Mesendoderm (in vitro differentiated cells): ENCODE data around the gene ELP4.

Source experiments
- DNase-seq: peaks from one replicate; pipeline ENCODE4 v3.0.0; 2013
- H2AK5ac ChIP-seq: 2 replicates; pipeline ENCODE4 v1.6.1; 2013; ENCODE audit warnings: low read length, inconsistent platforms
- H2BK120ac ChIP-seq: 2 replicates; pipeline ENCODE4 v1.6.1; 2013; ENCODE audit warnings: low read depth, mild to moderate bottlenecking, low read length, moderate library complexity, mixed read lengths
- H2BK15ac ChIP-seq: replicated peaks from 2 replicates; pipeline ENCODE4 v1.6.1; 2013; ENCODE audit warnings: low read depth, mild to moderate bottlenecking, moderate library complexity
- H2BK5ac ChIP-seq: 2 replicates; pipeline ENCODE4 v1.6.1; 2013; ENCODE audit warnings: low read length, inconsistent platforms
- H3K18ac ChIP-seq: 2 replicates; pipeline ENCODE4 v1.6.1; 2013; ENCODE audit warnings: mild to moderate bottlenecking, low read length, mixed read lengths
- H3K23ac ChIP-seq: one replicate; pipeline ENCODE4 v1.6.1; 2013; ENCODE audit warnings: low read length
- H3K27ac ChIP-seq: 2 replicates; pipeline ENCODE4 v1.5.1; 2013; ENCODE audit warnings: low read depth, mild to moderate bottlenecking, inconsistent platforms, low read length, moderate library complexity
- H3K27me3 ChIP-seq: 2 replicates; pipeline ENCODE4 v1.6.1; 2013; ENCODE audit warnings: low read length, control low read depth, mild to moderate bottlenecking, inconsistent platforms; ENCODE audit not compliant: insufficient read depth, poor library complexity
- H3K36me3 ChIP-seq: 2 replicates; pipeline ENCODE4 v1.6.1; 2013; ENCODE audit warnings: low read length, inconsistent platforms; ENCODE audit not compliant: control insufficient read depth, insufficient read depth
- H3K4ac ChIP-seq: one replicate; pipeline ENCODE4 v1.6.1; 2013; ENCODE audit warnings: low read depth, mild to moderate bottlenecking, low read length, moderate library complexity
- H3K4me1 ChIP-seq: 2 replicates; pipeline ENCODE4 v1.6.1; 2013; ENCODE audit warnings: low read depth, low read length, inconsistent platforms; ENCODE audit not compliant: control insufficient read depth
- H3K4me2 ChIP-seq: 2 replicates; pipeline ENCODE4 v1.6.1; 2013; ENCODE audit warnings: low read length
- H3K4me3 ChIP-seq: 2 replicates; pipeline ENCODE4 v1.5.1; 2013; ENCODE audit warnings: mild to moderate bottlenecking, low read length
- H3K56ac ChIP-seq: one replicate; pipeline ENCODE4 v1.6.1; 2013; ENCODE audit warnings: low read length
- H3K79me1 ChIP-seq: 2 replicates; pipeline ENCODE4 v1.6.1; 2013; ENCODE audit warnings: low read length, inconsistent platforms
- H3K79me2 ChIP-seq: 2 replicates; pipeline ENCODE4 v1.6.1; 2013; ENCODE audit warnings: mild to moderate bottlenecking, low read length; ENCODE audit not compliant: control insufficient read depth, insufficient read depth
- H3K9ac ChIP-seq: 2 replicates; pipeline ENCODE4 v1.6.1; 2013; ENCODE audit warnings: low read length, inconsistent platforms
- H4K5ac ChIP-seq: one replicate; pipeline ENCODE4 v1.6.1; 2013; ENCODE audit warnings: low read length
- H4K8ac ChIP-seq: one replicate; pipeline ENCODE4 v1.6.1; 2013; ENCODE audit warnings: low read depth, mild to moderate bottlenecking, control low read depth, low read length, moderate library complexity
- WGBS: extraction: QIAGEN DNeasy Blood & Tissue Kit; methylation state at CpG from one replicate; pipeline ENCODE4 v1.1.7; 2013; ENCODE audit warnings: low lambda C conversion rate, missing lambda C conversion rate; ENCODE audit not compliant: insufficient coverage; ENCODE audit errors: extremely low coverage; 5-methylcytosine and 5-hydroxymethylcytosine counted together

ELP4 gene

DNA sequence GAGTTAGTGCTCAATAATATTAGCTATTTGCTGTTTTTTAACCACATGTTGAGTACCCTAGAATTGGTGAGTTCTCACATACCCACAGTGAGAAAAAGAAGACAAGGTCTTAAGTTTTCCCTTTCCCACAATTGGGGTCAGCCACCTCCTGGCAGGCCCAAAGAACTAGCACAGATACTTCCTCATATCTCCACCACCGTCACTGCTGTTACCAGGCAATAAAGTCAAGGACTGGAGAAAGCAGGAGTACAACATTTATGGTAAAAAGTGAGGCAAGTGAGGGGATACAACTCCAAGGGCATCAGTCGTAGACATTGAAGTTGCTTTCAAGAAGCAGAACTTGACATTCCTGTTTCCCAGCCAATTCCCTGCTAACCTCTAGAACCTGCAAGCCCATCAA is 19.6 kb downstream of the ELP4 start:
- WGBS, result no CpG with 5 or more reads among the region's 2 CpGs
- DNase-seq, result no peak
- H2BK120ac ChIP-seq, result no peak overlapping the region
- no peak overlapping the region for H4K8ac ChIP-seq
- H3K9ac ChIP-seq, result no peak overlapping the region
- no peaks in the 10 kb centered on the region for H3K79me1 ChIP-seq
- no peaks in the 10 kb centered on the region for H3K79me2 ChIP-seq
- no peak overlapping the region for H3K23ac ChIP-seq
- H3K27ac ChIP-seq, result no peak overlapping the region
- H3K56ac ChIP-seq, result no peak overlapping the region
- H3K4ac ChIP-seq, result no peak overlapping the region
- H3K4me1 ChIP-seq, result no peaks in the 10 kb centered on the region
- no peak overlapping the region for H2BK15ac ChIP-seq
- no peak overlapping the region for H2AK5ac ChIP-seq
- no peaks in the 10 kb centered on the region for H3K36me3 ChIP-seq
- H2BK5ac ChIP-seq, result no peak overlapping the region
- H3K27me3 ChIP-seq, result no peaks in the 10 kb centered on the region
- H3K4me2 ChIP-seq, result no peak overlapping the region
- no peak overlapping the region for H3K18ac ChIP-seq
- H3K4me3 ChIP-seq, result no peak overlapping the region
- H4K5ac ChIP-seq, result no peak overlapping the region

GRCh38 chr11:31529701-31530100 is 20.1 kb downstream of the ELP4 start:
- Histone ChIP-seq H3K4me1 (no peaks in the 10 kb centered on the region), H3K18ac (no peak overlapping the region), H3K79me1 (no peaks in the 10 kb centered on the region), H4K8ac (no peak overlapping the region), H2AK5ac (no peak overlapping the region), H3K36me3 (no peaks in the 10 kb centered on the region), H3K4ac (no peak overlapping the region), H4K5ac (no peak overlapping the region), H3K23ac (no peak overlapping the region), H3K27ac (no peak overlapping the region), H3K79me2 (no peaks in the 10 kb centered on the region), H2BK120ac (no peak overlapping the region), H3K27me3 (no peaks in the 10 kb centered on the region), H2BK5ac (no peak overlapping the region), H2BK15ac (no peak overlapping the region), H3K56ac (no peak overlapping the region), H3K4me3 (no peak overlapping the region), H3K4me2 (no peak overlapping the region), H3K9ac (no peak overlapping the region)
- DNase-seq, result no peak

DNA sequence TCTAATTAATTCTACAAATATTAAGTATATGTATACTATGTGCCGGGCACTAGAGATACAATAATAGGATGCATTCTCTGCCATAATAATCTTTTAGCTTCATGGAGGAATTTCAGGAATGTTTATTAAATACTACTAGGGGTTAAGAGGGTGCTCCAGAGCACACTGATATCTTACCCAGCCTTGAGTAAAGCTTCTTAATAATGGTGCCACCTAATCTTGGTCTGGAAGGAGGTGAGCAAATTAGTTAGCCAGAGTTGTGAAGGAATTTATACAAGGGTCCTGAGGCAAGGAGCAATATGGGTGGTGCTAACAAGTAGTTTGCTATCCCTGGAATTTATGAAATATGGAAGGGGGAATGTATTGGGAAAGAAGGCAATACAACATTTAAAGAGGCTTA is 21.7 kb downstream of the ELP4 start:
- no peak overlapping the region for H2BK120ac ChIP-seq
- no peaks in the 10 kb centered on the region for H3K27me3 ChIP-seq
- no peak overlapping the region for H3K56ac ChIP-seq
- WGBS, result no CpG with 5 or more reads among the region's 1 CpG
- no peak for DNase-seq
- H4K5ac ChIP-seq, result no peak overlapping the region
- no peak overlapping the region for H3K18ac ChIP-seq
- H2BK15ac ChIP-seq, result no peak overlapping the region
- H3K9ac ChIP-seq, result no peak overlapping the region
- no peak overlapping the region for H4K8ac ChIP-seq
- no peaks in the 10 kb centered on the region for H3K79me2 ChIP-seq
- no peak overlapping the region for H3K4me3 ChIP-seq
- H2AK5ac ChIP-seq, result no peak overlapping the region
- no peak overlapping the region for H3K23ac ChIP-seq
- H3K4ac ChIP-seq, result no peak overlapping the region
- no peaks in the 10 kb centered on the region for H3K36me3 ChIP-seq
- H3K27ac ChIP-seq, result no peak overlapping the region
- H3K4me2 ChIP-seq, result no peak overlapping the region
- H3K79me1 ChIP-seq, result no peaks in the 10 kb centered on the region
- H3K4me1 ChIP-seq, result no peaks in the 10 kb centered on the region
- H2BK5ac ChIP-seq, result no peak overlapping the region

GRCh38 chr11:31535479-31535878 is 25.9 kb downstream of the ELP4 start:
- no peak overlapping the region for H3K9ac ChIP-seq
- H3K4me3 ChIP-seq, result no peak overlapping the region
- H4K8ac ChIP-seq, result no peak overlapping the region
- no peak overlapping the region for H3K23ac ChIP-seq
- no peak overlapping the region for H3K4me2 ChIP-seq
- H2AK5ac ChIP-seq, result no peak overlapping the region
- no peak overlapping the region for H3K56ac ChIP-seq
- no peak overlapping the region for H2BK15ac ChIP-seq
- H3K4ac ChIP-seq, result no peak overlapping the region
- no peaks in the 10 kb centered on the region for H3K36me3 ChIP-seq
- no peaks in the 10 kb centered on the region for H3K27me3 ChIP-seq
- no peak overlapping the region for H2BK5ac ChIP-seq
- WGBS, result no CpG with 5 or more reads among the region's 4 CpGs
- no peak for DNase-seq
- no peaks in the 10 kb centered on the region for H3K79me1 ChIP-seq
- H3K4me1 ChIP-seq, result no peaks in the 10 kb centered on the region
- no peak overlapping the region for H3K27ac ChIP-seq
- H2BK120ac ChIP-seq, result no peak overlapping the region
- H3K79me2 ChIP-seq, result no peaks in the 10 kb centered on the region
- no peak overlapping the region for H4K5ac ChIP-seq
- no peak overlapping the region for H3K18ac ChIP-seq

DNA sequence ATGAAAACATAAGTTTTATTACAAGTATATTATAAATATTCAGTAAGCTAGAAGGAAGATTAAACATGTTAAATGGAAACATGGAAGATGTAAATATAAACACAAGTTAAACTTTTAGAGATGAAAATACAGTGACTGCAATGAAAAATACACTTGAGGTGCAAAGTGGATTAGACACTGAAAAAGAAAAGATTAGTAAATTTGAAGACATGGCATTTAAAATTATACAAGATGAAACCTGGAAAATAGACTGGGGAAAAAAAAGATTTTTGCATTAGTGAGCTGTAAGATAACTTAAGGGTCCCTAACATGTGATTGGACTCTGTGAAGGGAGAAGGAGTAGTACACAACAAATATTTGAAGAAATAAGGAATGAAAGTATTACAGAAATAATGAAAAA is 33.3 kb downstream of the ELP4 start:
- no peak overlapping the region for H3K4me2 ChIP-seq
- no peak overlapping the region for H2AK5ac ChIP-seq
- no peak overlapping the region for H2BK15ac ChIP-seq
- no peak overlapping the region for H2BK5ac ChIP-seq
- H4K5ac ChIP-seq, result no peak overlapping the region
- no peak overlapping the region for H3K56ac ChIP-seq
- H4K8ac ChIP-seq, result no peak overlapping the region
- no peak overlapping the region for H3K4me3 ChIP-seq
- H2BK120ac ChIP-seq, result no peak overlapping the region
- H3K18ac ChIP-seq, result no peak overlapping the region
- H3K4me1 ChIP-seq, result no peaks in the 10 kb centered on the region
- H3K36me3 ChIP-seq, result no peaks in the 10 kb centered on the region
- DNase-seq, result no peak
- H3K4ac ChIP-seq, result no peak overlapping the region
- no peak overlapping the region for H3K9ac ChIP-seq
- no peaks in the 10 kb centered on the region for H3K79me2 ChIP-seq
- H3K27ac ChIP-seq, result no peak overlapping the region
- no peaks in the 10 kb centered on the region for H3K27me3 ChIP-seq
- no peaks in the 10 kb centered on the region for H3K79me1 ChIP-seq
- no peak overlapping the region for H3K23ac ChIP-seq

- Histone ChIP-seq H3K4ac (no peak overlapping the region), H3K4me2 (no peak overlapping the region), H3K27me3 (no peaks in the 10 kb centered on the region), H3K4me1 (no peaks in the 10 kb centered on the region), H3K36me3 (no peaks in the 10 kb centered on the region), H3K9ac (no peak overlapping the region), H4K8ac (no peak overlapping the region), H3K56ac (no peak overlapping the region), H3K79me1 (no peaks in the 10 kb centered on the region), H2BK5ac (no peak overlapping the region), H2BK15ac (no peak overlapping the region), H3K4me3 (no peak overlapping the region), H2BK120ac (no peak overlapping the region), H3K27ac (no peak overlapping the region), H3K79me2 (no peaks in the 10 kb centered on the region), H3K23ac (no peak overlapping the region), H3K18ac (no peak overlapping the region), H2AK5ac (no peak overlapping the region), H4K5ac (no peak overlapping the region)
- no CpG with 5 or more reads among the region's 1 CpG for WGBS
- DNase-seq, result no peak
Observed at GRCh38 chr11:31555938-31556337, 46.4 kb downstream of the ELP4 start.
